H1 (cell line): Measurements from ENCODE around the gene THUMPD2. TPM values are rescaled to one million over a fixed set of nuclear protein-coding genes. Genes with fewer than 3 reads are reported as not detected.

ENCODE experiments used
- CHD7 ChIP-seq: fragments of 300-600 bp; sonication (generic); IDR thresholded peaks from 2 replicates; pipeline ENCODE4 v1.7.1; 2012; ENCODE audit warnings: low read length, moderate library complexity, mild to moderate bottlenecking, inconsistent platforms; ENCODE audit not compliant: insufficient replicate concordance
- GTF2F1 ChIP-seq: IDR thresholded peaks from 2 replicates; pipeline ENCODE4 v1.6.1; 2012; ENCODE audit warnings: low read depth, low read length, improper control_type of control experiment, borderline replicate concordance
- KDM1A ChIP-seq: fragments of 200-600, 300-600 bp; sonication (generic); IDR thresholded peaks from 2 replicates; pipeline ENCODE4 v1.7.1; 2016; ENCODE audit warnings: mild to moderate bottlenecking, low read length, borderline replicate concordance
- KDM4A ChIP-seq: IDR thresholded peaks from one replicate; pipeline ENCODE4 v1.7.1; 2012; ENCODE audit warnings: low read depth, mild to moderate bottlenecking, moderate library complexity, low read length, inconsistent platforms; ENCODE audit not compliant: severe bottlenecking
- PHF8 ChIP-seq: fragments of 200-600 bp; sonication (generic); conservative IDR thresholded peaks from 2 replicates; pipeline ENCODE4 v1.7.1; 2012; ENCODE audit warnings: low read depth, mild to moderate bottlenecking, inconsistent platforms, low read length, moderate library complexity
- RAD21 ChIP-seq, 2 experiments: IDR thresholded peaks in 1 of 2; conservative IDR thresholded peaks in 1 of 2; 2 replicates each; pipeline ENCODE4 v1.6.1; 2011; ENCODE audit warnings: low read depth in 2 of 2, low read length in 2 of 2, improper control_type of control experiment in 1 of 2, inconsistent platforms in 1 of 2, mild to moderate bottlenecking in 1 of 2, moderate library complexity in 1 of 2
- RXRA ChIP-seq: IDR thresholded peaks from 2 replicates; pipeline ENCODE4 v1.6.1; 2011; ENCODE audit warnings: low read depth, mild to moderate bottlenecking, low read length, moderate library complexity; ENCODE audit not compliant: insufficient read depth
- SP4 ChIP-seq: IDR thresholded peaks from 2 replicates; pipeline ENCODE4 v1.6.1; 2012; ENCODE audit warnings: low read length, inconsistent platforms
- TAF1 ChIP-seq: IDR thresholded peaks from 2 replicates; pipeline ENCODE4 v1.6.1; 2011; ENCODE audit warnings: mild to moderate bottlenecking, low read depth, low read length
- USF2 ChIP-seq: IDR thresholded peaks from 2 replicates; pipeline ENCODE4 v1.6.1; 2011; ENCODE audit warnings: low read length, improper control_type of control experiment
- polyA plus RNA-seq, 7 experiments: library from polyadenylated mRNA; depleted of rRNA in 3 of 7; stranded (reverse) in 5 of 7; unstranded in 2 of 7; fragments of >200 nt in 5 of 7; fragments of 200-250 nt in 2 of 7; gene quantifications; 1 replicate in 5 of 7; 2 replicates in 1 of 7; 4 replicates in 1 of 7; pipeline versions ENCODE4 v1.2.1 to v1.2.3, GENCODE V29; 2011 to 2013; ENCODE audit warnings: missing spikeins in 2 of 7, mixed read lengths in 2 of 7
- total RNA-seq: library from RNA; stranded (reverse); fragmentation: NEBNext Ultra II Directional; extraction: Animal tissue kit (Norgen Biotek cat#: 25700); gene quantifications from 2 replicates; pipeline ENCODE4 v1.2.1, GENCODE V29; 2021

The THUMPD2 gene
- total and polyA plus RNA-seq, 2 of the 8 experiments (the other 6 are each of a cell fraction or from before 2014, with no cell fraction given), result 8.6 to 17.0 TPM

GRCh38 chr2:39743269-39743776, 35.7 kb downstream of the THUMPD2 start (continued):
- TF ChIP-seq CHD7, result no peak
- no peak for TF ChIP-seq RXRA
- no peak for TF ChIP-seq TAF1
- TF ChIP-seq KDM1A, result no peak
- TF ChIP-seq GTF2F1, result no peak
- no peak for TF ChIP-seq RAD21 (IDR thresholded peaks at IDR 0.05 in 1 of 2, conservative IDR thresholded peaks at IDR 0.05 in 1 of 2; ENCODE audit: low read depth in 2 of 2, low read length in 2 of 2)
- TF ChIP-seq SP4, result no peak
- no peak for TF ChIP-seq USF2
- TF ChIP-seq PHF8, result no peak
- TF ChIP-seq KDM4A, result no peak
